GM19455 (cell line): Measurements from ENCODE around the gene DMPK.
"Not testable (repeated sequence)": the region's sequence is repeated elsewhere in the genome, so short reads cannot be mapped to it uniquely, and the experiment has no call there.

ENCODE experiments used
- ATAC-seq: cut with Tn5 transposase; IDR thresholded peaks from one replicate; pipeline ENCODE4 v1.9.1; 2021; ENCODE audit not compliant: unreplicated experiment

DMPK gene

DNA sequence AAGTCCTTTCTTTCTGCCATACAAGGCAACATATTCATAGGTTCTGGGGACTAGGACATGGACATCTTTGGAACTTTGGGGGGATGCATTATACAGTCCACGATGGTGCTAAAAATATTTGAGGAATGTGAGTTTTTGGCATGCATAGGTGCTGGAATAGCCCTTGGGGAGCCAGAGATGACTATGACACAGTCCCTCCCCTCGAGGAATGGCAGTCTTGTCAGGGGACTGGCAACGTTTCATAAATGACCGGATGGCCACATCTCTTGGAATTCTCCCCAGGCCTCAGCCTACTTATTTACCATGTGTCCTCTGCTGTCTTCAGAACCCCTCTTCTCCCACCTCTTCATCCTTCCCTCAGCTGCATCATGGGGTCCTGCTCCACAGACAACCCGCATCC lies 35.4 kb downstream of the DMPK start:
- ATAC-seq = no peak

DNA sequence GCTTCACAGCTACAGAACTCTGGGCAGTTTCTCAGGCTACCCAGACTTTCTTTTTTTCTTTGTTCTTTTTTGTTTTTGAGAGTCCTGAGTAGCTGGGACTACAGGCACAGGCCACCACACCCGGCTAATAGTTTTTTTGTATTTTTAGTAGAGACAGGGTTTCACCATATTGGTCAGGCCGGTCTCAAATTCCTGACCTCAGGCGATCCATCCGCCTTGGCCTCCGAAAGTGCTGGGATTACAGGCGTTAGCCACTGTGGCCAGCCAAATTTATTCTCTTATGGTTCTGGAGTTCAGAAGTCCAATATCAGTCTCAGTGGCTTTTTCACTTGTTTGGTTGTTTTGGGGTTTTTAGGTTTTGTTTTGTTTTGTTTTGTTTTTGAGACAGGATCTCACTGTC lies 36.7 kb downstream of the DMPK start:
- ATAC-seq = no peak

DNA sequence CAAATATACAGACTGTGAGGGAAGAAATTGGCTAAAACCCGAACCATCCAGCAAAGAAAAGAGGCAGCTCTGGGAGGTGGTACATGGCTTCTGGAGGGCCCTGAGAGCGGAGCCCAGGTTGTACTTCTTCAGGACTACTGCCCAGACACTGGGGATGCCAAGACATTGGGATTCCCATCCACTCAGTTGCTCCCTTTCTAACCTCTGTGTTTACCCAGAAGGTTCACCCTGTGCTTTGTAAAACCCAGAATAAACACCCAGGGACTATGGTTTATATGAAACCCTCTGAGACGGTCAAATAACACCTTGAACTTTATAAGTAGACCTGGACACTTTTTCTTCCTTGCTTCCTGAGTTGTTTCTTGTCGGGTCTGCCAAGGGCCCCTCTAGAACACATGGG lies 39.3 kb downstream of the DMPK start:
- ATAC-seq = no peak

DNA sequence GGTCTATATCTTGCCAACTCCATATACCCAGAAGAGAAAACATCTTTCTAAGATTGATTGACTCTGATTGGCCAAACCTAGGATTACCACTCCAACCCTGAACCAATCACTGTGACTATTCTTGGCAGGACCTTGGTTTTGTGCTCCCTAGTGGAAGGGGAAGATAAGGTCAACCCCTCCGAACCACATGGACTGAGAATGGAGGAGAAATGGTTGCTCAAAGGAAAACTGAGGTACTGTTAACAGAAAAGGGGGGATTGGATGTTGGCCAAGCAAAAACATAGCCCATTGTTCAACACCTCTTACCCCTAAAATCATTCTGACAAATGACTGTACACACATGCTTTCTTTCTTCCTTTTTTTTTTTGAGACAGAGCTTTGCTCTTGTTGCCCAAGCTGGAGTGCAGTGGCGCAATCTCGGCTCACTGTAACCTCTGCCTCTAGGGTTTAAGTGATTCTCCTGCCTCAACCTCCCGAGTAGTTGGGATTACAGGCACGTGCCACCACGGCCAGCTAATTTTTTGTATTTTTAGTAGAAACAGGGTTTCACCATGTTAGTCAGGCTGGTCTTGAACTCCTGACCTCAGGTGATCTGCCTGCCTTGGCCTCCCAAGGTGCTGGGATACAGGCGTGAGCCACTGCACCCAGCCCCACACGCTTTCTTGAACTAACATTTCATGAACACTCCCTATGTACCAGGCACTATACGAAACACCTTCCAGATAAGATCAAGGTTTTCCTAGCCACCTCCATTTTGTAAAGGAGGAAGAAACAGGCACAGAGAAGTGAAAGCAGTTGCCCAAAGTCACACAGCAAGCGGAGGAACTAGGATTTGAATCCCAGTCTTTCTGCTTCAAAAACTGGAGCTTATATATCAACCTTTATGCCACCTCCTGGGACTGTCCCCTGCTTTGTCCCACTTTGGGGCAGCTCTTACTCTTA lies 42.5 kb downstream of the DMPK start:
- no peak for ATAC-seq

DNA sequence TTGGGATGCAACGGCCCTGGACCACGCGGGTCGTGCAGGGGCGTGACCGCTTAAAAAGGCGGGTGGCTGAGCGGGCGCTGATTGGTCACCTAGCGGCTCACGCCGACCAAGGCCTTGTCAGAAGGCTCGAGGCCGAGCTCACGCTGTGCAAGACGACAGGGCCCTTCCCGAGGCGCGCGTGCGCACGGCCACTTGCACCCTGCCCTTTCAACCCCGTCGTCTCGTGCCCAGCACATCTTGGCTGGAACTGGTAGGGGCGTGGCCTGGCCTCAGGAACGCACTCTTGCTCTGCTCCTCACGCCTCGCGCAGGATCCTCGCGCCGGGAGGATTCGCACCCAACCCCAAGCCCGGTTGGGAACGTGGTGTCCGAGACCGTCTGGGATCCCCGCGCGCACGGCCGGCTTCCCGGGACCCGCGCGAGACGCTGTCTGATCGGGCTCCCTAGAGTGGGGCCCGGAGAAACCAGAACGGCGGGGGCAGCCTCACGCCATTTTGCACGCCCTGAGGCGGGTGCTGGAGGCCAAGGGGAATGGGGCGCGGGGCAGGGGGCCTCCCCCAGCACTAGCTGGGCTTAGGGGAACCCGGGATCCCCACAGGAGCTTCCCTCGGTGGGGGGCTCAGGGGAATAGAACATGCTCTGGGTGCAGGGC lies 49.0 kb downstream of the DMPK start, which contains the start of gene MEIOSIN:
TSS of gene MEIOSIN (plus strand) at position 280 of the 651 bp plus-strand sequence. CDS start 1,938 bp downstream, outside the sequence.
- ATAC-seq = no peak

DNA sequence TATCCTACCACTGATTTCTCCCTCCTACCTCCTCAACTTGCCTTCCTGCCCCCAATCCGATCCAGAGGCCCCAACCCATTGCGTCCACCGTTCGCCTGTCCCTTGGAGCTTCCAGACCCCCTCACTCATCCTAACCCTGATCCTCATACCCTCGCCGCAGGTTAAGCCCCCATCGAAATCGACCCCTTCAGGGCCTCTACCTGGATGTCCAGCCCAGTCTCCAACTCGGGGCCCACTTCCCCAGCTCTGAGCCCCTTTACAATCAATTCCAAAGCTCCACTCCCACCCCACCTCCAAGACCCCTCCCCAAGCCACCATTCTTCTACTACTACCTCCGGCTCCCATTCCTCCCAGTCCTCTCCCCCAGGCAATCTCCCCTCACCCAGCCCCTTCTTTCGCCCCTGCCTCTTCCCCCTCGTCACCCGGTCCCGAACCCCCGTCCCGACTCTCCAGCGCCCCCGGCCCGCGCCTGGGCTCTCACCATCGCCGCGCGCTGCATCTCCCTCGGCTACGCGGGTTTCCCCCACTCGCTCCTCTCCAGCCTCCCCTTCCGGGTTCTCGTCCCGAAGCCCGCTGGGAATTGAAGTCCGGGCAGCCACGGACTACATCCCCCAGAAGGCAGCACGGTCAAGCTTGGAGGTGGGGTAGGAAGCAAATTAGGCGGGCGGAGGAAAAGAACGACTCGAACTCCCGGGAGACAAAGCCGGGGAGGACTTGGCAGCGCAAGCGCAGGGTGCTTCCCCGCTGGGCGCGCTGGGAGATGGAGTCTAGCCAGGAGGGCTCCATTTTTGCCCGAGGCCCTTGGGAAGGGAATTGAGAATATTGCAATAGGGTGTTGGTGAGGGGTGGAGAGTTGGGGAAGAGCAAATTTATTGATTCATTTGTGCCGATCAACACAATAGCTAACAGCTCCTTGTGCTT lies 51.7 kb downstream of the DMPK start, which contains the start of gene FBXO46:
TSS of gene FBXO46 (minus strand) at position 529 of the 921 bp plus-strand sequence. CDS start 17,401 bp downstream, outside the sequence.
- ATAC-seq = peak; percentile 80

DNA sequence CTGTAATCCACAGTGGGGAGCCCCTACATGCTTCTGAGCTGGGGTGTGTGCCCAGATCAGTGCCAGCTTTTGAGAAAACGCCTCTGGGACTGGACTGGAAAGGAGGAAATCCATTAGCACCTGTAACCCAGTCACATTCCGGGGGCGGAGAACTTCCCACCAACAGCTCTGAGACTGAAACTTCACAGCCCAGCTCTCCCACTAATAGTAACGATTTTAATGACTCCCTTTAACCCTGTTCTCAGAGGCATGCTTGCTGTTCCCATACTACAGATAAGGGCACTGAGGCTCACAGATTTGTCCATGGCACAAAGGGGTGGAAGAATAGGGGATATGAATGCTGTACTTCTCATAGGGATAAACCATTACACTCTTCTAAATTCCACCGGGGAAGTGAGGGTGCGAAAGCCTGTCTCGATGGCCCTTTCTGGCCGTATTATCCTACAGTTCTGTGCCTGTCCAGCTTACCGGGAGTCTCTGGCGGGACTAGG lies 52.4 kb downstream of the DMPK start:
- no peak for ATAC-seq

DNA sequence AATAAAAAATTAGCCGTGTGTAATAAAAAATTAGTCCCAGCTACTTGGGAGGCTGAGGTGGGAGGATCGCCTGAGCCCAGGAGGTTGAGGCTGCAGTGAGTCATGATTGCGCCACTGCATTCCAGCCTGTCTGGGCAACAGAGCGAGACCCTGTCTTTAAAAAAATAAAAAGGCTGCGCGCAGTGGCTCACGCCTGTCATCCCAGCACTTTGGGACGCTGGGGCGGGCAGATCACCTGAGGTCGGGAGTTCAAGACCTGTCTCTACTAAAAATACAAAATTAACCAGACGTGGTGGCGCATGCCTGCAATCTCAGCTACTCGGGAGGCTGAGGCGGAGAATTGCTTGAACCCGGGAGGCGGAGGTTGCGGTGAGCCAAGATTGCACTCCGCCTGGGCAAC lies 53.6 kb downstream of the DMPK start:
- ATAC-seq = not testable (repeated sequence)

DNA sequence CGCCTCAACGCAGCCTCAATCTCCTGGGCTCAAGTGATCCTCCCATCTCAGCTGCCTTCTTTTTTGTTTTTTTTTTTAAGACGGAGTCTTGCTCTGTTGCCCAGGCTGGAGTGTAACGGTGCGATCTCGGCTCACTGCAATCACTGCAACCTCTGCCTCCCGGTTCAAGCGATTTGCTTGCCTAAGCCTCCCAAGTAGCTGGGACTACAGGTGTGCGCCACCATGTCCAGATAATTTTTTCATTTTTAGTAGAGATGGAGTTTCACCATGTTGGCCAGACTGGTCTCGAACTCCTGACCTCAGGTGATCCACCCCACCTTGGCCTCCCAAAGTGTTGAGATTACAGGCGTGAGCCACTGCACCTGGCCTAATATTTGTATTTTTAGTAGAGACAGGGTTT lies 62.2 kb downstream of the DMPK start:
- not testable (repeated sequence) for ATAC-seq
